MG63 (cell line): ENCODE measurements around the gene DCLK2. TPM values are rescaled to one million over a fixed set of nuclear protein-coding genes. Genes with fewer than 3 reads are reported as not detected.
A peak's percentile ranks its signal among the peaks of the same experiment; 100 is the strongest.

Experiments used
- DNase-seq: peaks from one replicate; pipeline ENCODE4 v3.0.0-alpha.2; 2020
- H3K27me3 ChIP-seq: fragments of 250-450 bp; sonication (Bioruptor Pico); 2 replicates; pipeline ENCODE4 v1.5.1; 2020; ENCODE audit warnings: mild to moderate bottlenecking, moderate library complexity
- H3K36me3 ChIP-seq: fragments of 250-450 bp; sonication (Bioruptor Pico); 2 replicates; pipeline ENCODE4 v1.5.1; 2020; ENCODE audit warnings: mild to moderate bottlenecking, moderate library complexity
- H3K4me3 ChIP-seq: fragments of 250-450 bp; sonication (Bioruptor Pico); 2 replicates; pipeline ENCODE4 v1.5.1; 2020; ENCODE audit warnings: mild to moderate bottlenecking, moderate library complexity
- H3K9me3 ChIP-seq: fragments of 250-450 bp; sonication (Bioruptor Pico); 2 replicates; pipeline ENCODE4 v1.5.1; 2020; ENCODE audit warnings: mild to moderate bottlenecking, moderate library complexity
- total RNA-seq: library from RNA; depleted of rRNA; stranded (reverse); fragments of >200 nt; shearing (Covaris generic); gene quantifications from 2 replicates; pipeline ENCODE4 v1.2.3, GENCODE V29; 2014; ENCODE audit warnings: low replicate concordance

DCLK2 gene
- total RNA-seq, 1 experiment from 2014 or later: 3.1 TPM

DNA sequence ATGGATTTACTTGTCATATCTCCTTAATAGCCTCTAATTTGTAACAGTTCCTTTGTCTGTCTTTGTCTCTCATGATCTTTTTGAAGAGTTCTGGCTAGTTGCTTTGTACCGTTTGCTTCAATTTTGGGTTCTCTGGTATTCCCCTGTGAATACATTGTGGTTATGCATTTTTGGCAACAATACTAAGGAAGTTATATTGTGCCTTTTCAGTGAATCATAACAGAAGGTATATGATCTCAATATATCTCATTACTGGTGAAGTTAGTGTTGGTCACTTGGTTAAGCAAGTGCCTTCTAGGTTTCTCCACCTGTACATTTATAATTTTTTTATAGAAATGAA, 48.6 kb downstream of the DCLK2 start:
- Histone ChIP-seq H3K9me3 (no peaks in the 10 kb centered on the region), H3K36me3 (peaks cover 16% of the 10 kb centered on the region), H3K27me3 (no peaks in the 10 kb centered on the region), H3K4me3 (no peak overlapping the region)
- no peak for DNase-seq

DNA sequence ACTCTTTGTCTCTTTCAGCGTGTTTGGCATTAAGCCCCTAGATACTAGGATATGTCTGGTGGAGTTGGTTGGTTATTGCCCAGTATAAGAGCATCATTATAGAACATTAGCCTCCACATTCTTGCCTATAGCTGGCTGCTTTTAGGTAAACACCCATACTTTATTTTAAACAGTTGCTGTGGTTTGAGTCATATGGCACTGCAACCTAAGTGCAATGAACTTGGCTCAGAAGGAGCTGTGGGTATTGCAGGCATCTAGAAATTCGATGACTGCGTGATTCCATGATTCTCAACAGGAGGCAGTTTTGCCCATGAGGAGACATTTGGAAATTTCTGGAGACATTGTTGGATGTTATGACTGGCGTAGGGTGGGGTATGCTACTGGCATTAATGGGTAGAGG, 49.5 kb downstream of the DCLK2 start:
- Histone ChIP-seq H3K27me3 (no peaks in the 10 kb centered on the region), H3K9me3 (no peaks in the 10 kb centered on the region), H3K4me3 (no peak overlapping the region), H3K36me3 (peaks cover 8% of the 10 kb centered on the region)
- peak; percentile 70 for DNase-seq

DNA sequence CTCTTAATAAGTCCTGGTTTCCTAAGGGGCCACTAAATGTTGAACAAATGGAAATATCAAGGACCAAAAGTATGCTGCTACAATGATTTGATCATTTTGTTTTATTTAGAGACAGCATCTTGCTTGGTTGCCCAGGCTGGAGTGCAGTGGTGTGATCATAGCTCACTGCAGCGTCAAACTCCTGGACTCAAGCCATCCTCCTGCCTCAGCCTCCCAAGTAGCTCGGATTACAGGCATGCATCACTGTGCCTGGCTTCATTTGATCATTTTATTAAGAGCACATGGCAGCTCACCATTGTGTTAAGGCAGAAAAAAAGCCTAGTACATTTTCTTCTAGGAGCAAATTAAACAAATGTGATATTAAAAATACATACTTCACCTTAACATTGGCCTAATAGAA, 52.7 kb downstream of the DCLK2 start:
- no peaks in the 10 kb centered on the region for H3K27me3 ChIP-seq
- H3K36me3 ChIP-seq: peaks cover 1% of the 10 kb centered on the region; the same call in 1 of the 2 replicates
- H3K9me3 ChIP-seq: no peaks in the 10 kb centered on the region
- DNase-seq: peak; percentile 79
- H3K4me3 ChIP-seq: no peak overlapping the region

DNA sequence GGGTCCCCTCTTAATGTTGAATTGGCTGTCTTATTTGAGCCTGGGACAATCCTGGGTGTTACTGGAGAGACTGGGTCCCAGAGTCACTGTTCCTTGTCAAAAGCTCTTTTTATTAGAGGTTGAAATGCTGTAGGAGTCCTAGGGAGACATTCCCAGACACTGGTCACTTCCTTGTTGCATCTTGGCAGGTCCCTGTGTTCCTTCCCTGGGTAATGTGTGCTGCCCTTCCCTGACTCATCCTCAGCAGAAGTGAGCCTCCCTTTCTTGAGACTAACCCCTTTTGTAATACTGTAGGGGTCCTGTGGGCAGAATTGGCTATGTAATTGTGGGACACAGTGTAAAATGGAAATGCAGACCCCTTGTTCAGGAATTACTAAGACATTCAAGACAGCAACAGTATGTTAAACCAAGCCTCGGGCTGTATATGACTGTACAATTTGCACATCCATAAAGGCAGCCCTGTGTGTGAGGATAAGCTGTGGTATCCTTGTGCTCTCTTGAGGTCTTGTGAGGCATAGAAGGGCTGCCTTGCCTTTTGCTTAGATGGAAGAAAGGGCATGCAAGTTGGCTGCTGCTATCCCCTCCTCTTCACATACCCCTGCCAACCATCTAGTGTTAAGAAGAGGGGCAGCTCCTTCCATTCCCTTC, 53.5 kb downstream of the DCLK2 start:
- H3K4me3 ChIP-seq: no peak overlapping the region
- no peaks in the 10 kb centered on the region for H3K9me3 ChIP-seq
- H3K27me3 ChIP-seq: no peaks in the 10 kb centered on the region
- DNase-seq: peak; percentile 39
- H3K36me3 ChIP-seq: no peaks in the 10 kb centered on the region; the same call in 1 of the 2 replicates

DNA sequence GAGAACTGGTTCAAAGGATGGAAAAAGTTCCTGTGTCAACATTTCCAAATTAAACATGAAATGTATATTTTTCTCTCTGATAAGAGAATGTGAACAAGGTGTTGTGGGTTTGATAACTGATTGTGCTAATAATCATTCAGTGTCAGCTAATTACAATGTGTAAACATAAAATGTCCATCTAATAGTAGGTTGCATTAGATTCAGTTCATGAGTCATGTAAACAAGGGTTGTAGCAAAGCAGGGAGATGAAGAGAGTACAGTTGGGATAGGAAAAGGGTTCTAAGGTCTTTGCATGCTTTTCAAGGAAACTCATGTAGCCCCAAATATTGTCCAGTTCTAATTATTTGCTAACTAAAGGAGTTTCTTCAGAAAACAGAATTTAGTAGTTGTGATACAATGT, 55.4 kb downstream of the DCLK2 start:
- Histone ChIP-seq H3K27me3 (no peaks in the 10 kb centered on the region), H3K4me3 (no peak overlapping the region), H3K9me3 (no peaks in the 10 kb centered on the region), H3K36me3 (no peaks in the 10 kb centered on the region; the same call in 1 of the 2 replicates)
- no peak for DNase-seq

DNA sequence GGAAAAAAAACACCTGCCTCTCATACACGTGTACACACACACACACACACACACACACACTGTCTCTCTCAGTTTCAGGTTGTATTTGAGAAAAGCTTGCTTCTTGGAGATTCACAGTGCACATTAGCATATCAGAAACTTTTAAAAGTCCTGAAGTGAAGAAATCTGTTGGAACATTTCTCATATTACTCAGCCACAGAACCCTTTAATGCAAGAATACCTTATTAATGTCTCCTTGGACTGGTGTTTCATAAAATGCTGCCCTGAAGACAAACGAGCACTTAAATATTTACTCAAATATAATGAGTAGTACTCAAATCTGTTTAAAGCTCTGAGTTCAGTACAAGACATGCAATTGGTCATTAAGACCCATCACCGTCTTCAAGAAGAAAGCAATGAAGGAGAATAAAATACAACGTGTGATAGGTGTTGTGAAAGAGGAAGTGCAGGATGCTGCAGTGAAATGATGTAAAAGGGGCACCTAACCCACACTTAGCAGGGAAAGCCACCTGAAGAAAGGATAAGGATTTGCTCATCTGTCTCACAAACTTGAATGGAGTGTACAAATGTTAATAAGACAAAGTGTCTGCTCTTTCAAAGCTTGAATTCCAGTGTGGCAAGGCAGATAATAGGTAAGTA, 57.0 kb downstream of the DCLK2 start:
- Histone ChIP-seq H3K4me3 (no peak overlapping the region), H3K36me3 (no peaks in the 10 kb centered on the region; the same call in 1 of the 2 replicates), H3K27me3 (no peaks in the 10 kb centered on the region), H3K9me3 (no peaks in the 10 kb centered on the region)
- no peak for DNase-seq

DNA sequence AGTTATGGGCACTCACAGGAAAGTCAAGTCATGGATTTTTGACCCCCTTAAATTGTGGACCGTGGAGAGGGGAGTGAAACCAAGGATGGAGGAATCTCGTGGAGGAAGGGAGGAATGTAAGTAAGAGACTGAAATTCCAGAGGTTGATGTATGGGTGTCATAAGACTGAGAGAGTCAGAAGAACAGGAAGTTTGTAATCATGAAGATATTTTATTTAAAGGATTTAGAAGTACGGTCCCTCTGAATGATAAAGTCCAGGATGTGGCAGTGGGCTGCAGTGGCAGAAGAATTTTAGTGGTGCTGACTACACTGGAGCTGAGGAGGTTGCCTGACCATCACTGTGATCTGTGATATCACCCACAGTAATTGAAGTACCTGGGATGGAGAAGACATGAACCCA, 57.8 kb downstream of the DCLK2 start:
- no peaks in the 10 kb centered on the region; the same call in 1 of the 2 replicates for H3K36me3 ChIP-seq
- no peaks in the 10 kb centered on the region for H3K9me3 ChIP-seq
- no peak overlapping the region for H3K4me3 ChIP-seq
- no peaks in the 10 kb centered on the region for H3K27me3 ChIP-seq
- DNase-seq: no peak

DNA sequence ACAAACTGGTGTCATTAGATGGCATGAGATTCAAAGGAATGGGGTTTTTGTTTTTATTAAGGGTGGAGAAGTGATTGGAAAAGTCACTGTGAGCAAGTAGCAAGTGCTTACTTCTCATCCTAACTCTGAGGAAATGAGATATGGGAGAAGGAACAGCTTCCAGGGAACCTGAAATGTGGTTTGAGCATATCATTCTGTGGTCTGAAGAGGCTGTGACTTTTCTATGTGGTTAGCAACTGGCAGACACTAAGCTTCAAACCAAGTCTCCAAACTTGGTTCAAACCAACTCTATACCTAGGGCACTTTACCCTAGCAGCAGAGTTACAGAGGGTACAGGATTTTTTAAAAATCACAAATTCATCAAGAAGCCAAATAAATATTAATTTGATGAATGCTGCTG, 58.2 kb downstream of the DCLK2 start:
- H3K36me3 ChIP-seq: no peaks in the 10 kb centered on the region; the same call in 1 of the 2 replicates
- no peaks in the 10 kb centered on the region for H3K9me3 ChIP-seq
- H3K27me3 ChIP-seq: no peaks in the 10 kb centered on the region
- no peak for DNase-seq
- no peak overlapping the region for H3K4me3 ChIP-seq

DNA sequence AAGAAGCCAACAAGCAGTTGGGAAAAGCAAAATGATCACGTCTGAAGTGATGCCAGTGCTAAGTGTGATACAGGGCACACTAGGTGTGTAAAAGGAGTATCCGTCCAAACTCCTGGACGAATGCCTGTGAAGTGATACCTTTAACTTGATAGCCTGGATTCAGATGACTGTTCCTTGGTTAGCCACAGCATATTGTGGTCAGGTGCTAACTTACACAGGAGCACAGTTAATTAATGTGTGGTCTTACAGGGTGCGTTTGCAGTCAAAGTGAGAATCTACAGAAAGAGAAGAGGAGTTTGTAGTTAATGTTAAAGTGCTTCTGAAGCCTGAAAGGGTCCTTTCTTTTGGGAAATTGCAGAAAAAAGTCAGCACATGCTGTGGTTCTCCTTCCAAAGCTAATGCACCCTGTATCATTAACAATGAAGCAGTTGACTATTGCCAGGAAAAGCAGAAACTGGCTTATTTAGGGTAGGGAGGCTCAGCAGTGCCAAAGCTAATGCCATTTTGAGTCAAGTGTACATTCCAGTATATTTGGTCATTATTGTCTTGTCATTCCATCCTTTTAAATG, 61.1 kb downstream of the DCLK2 start:
- no peak overlapping the region for H3K4me3 ChIP-seq
- no peaks in the 10 kb centered on the region for H3K9me3 ChIP-seq
- no peaks in the 10 kb centered on the region for H3K27me3 ChIP-seq
- no peak for DNase-seq
- H3K36me3 ChIP-seq: no peaks in the 10 kb centered on the region

DNA sequence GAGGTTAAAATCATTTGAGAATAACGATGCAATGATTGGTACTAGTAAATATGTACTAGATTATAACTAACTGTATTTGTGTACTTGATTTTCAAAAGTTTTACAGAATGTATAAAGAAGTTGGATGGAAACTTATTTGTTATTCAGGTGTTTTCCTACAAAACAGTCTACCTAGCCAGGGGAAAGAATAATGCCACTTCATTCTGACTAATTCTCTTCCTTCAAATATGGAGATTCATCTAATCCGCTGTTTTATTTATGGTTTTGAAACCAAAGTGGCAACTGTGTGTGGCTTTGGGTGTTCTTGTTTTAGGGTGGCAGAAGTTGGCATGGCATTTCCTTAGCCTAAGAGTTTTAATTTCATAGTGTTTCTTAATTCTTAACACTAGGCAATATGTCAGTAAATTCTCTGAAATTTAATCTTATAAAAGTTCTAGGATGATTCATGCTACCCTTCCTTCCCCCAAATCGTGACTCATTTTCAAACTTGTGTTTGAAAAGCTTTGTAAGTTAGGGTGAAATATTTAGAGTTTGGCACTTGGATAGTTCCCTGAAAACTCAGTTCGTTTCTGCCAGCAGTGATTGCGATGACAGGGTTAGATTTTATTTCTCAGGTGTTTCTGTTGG, 62.6 kb downstream of the DCLK2 start:
- Histone ChIP-seq H3K36me3 (no peaks in the 10 kb centered on the region), H3K9me3 (no peaks in the 10 kb centered on the region), H3K4me3 (peak overlapping the region; percentile 18), H3K27me3 (no peaks in the 10 kb centered on the region)
- DNase-seq: no peak

DNA sequence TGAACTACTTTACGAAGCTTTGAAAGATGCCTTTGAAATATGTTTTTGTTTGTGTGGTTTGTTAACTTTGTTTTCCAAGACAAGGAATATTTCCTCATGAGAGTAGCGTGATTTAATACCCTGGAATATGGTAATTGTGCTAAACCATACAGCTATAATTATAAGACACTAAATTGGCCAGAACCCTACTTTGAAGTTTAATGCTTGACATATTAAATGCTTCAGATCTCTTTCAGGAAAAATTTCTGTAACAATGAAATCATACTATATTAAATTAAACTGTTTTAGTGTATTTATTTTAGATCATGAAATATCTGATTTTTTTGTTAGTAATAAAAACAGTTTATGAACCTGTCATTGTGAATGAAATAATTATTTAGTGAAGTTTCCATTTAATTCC, 63.5 kb downstream of the DCLK2 start:
- H3K27me3 ChIP-seq: no peaks in the 10 kb centered on the region
- H3K36me3 ChIP-seq: no peaks in the 10 kb centered on the region
- DNase-seq: no peak
- no peaks in the 10 kb centered on the region for H3K9me3 ChIP-seq
- peak overlapping the region; percentile 18; the same call in 1 of the 2 replicates for H3K4me3 ChIP-seq

DNA sequence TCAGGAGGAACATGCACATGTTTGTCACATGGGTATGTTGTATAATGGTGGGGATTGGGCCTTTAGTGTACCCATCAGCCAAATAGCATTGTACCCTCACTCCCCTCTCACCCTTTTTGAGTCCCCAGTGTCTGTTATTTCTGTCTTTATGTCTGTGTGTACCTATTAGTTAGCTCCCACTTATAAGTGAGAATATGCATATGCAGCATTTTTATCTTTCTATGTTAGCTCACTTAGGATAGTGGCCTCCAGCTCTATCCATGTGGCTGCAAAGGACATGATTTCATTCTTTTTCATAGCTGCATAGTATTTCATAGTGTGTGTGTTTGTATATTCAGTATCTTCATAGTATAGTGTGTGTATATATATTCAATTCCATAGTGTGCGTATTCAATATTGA, 64.6 kb downstream of the DCLK2 start:
- H3K27me3 ChIP-seq: no peaks in the 10 kb centered on the region
- no peak overlapping the region for H3K4me3 ChIP-seq
- no peaks in the 10 kb centered on the region for H3K36me3 ChIP-seq
- DNase-seq: no peak
- H3K9me3 ChIP-seq: no peaks in the 10 kb centered on the region

DNA sequence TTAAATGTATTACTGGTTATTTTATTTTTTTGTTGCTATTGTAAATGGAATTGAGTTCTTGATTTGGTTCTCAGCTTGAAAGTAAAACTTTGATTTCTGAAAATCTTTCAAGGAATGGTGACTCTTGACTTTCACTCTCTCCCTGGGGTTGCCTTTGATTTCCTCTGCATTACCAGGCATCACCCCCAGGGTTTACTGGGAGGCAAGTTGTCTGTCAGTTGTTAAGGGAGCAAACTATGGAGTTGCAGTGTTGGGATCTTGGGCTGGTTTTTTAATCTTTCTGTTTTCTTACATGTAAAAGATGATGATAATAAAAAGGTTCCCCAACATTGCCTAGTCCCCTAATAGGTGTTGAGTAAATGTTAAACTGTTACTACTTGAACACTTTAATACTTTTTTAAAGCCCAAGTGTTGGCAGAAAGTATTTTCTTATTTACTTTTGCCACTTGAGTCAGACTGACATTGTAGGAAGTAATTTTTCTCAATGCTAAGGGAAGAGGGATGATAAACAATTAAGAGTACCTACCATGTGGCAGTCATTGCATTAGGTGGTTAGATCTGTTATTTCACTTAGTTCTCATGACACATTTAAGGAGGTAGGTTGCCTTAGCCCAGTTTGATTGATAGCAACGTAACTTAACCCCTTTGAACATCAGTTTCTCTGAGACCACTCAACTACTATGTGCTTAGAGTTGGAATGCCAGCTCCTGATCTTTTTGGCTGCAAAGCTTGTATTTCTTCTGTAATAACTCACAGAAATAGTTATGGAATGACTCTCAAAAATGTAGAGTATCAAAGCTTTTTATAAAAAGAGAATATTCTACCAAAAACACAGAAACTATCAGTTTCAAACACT, 67.1 kb downstream of the DCLK2 start:
- peak; percentile 22 for DNase-seq
- Histone ChIP-seq H3K27me3 (no peaks in the 10 kb centered on the region), H3K36me3 (no peaks in the 10 kb centered on the region), H3K4me3 (no peak overlapping the region), H3K9me3 (no peaks in the 10 kb centered on the region)

DNA sequence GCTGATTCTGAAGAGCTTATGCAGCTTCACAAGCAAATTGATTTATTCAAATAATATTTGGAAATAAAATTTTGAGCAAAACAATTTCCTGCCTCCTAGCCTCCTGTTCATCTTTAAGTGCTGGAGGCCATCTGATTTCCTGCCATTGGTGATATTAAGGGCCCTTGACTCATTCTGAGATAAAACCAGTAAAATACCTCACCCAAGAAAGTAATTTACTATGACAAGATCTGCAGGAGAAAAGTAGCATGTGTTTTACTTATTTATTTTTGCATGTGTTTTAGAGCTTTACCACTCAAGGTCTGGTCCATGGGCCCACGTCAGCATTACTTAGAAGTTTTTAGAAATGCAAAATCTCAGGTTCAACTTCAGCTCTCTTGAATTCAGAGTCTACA, 67.7 kb downstream of the DCLK2 start:
- Histone ChIP-seq H3K27me3 (no peaks in the 10 kb centered on the region), H3K4me3 (no peak overlapping the region), H3K36me3 (no peaks in the 10 kb centered on the region), H3K9me3 (no peaks in the 10 kb centered on the region)
- no peak for DNase-seq

DNA sequence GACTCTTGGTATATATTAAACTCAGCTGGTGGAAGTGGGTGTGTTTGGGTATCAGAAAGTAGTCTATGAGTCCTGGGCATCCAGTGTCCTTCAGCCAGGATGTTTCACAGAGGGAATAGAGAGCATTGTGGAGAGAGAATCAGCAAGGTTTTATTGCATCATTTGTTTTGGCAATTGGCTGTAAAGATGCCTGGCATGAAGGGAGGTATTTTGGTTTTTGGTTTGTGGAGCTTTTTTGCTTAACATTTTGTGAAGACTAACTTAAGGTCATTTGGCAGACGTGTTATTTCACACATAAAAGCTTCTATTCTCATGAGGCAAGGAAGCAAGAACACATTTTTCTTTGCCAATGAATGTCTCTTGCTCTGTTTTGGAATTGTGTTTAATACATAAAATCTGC, 71.1 kb downstream of the DCLK2 start:
- no peaks in the 10 kb centered on the region for H3K27me3 ChIP-seq
- no peaks in the 10 kb centered on the region for H3K9me3 ChIP-seq
- DNase-seq: peak; percentile 33
- H3K36me3 ChIP-seq: no peaks in the 10 kb centered on the region; the same call in 1 of the 2 replicates
- H3K4me3 ChIP-seq: no peak overlapping the region

DNA sequence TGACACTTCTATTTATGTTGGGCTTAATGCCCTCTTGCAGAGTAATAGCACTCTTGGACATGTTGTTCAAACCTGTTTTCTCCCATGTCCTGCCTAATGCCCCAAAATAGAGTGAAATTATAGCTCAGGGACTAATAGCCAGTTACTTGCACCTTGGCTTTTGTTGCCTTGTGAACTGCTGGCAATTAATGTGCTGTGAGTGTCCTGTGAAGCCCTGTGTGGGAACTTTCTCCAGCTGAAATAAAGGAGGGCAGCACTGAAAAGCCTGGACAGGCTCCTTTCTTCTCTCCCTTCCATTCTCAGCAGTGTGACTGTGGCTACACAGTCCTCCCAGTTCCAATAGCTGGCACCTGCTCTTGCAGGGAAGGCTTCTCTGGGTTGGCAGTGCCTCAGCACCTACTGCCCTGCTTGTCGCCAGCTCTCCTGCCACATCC, 72.4 kb downstream of the DCLK2 start:
- no peaks in the 10 kb centered on the region; the same call in 1 of the 2 replicates for H3K36me3 ChIP-seq
- no peaks in the 10 kb centered on the region for H3K27me3 ChIP-seq
- DNase-seq: no peak
- H3K9me3 ChIP-seq: no peaks in the 10 kb centered on the region
- H3K4me3 ChIP-seq: no peak overlapping the region

DNA sequence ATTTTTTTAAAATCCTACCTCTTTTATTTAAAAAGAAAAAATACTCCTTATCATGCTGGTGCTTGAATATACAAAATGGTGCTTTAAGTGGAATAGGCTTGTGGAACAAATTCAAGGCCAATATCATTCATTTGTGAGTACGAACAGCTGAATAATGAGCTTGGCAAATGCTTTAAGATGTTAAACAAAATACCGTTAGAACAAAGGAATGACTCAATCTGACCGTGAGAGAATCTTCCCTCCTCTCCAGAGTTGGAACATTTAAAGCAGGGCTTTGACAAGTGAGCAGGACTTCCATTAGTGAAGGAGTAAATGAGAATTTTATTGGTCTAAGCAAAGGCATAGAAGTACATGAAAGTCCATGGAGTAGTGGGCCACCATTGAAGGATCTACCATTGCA, 74.5 kb downstream of the DCLK2 start:
- no peaks in the 10 kb centered on the region for H3K27me3 ChIP-seq
- H3K4me3 ChIP-seq: no peak overlapping the region
- no peaks in the 10 kb centered on the region; the same call in 1 of the 2 replicates for H3K36me3 ChIP-seq
- H3K9me3 ChIP-seq: no peaks in the 10 kb centered on the region
- DNase-seq: no peak
